Liver (tissue), 3 donors: ENCODE data around the gene CORO2B.

Source experiments
- ATF3 ChIP-seq: IDR thresholded peaks from 2 replicates; pipeline ENCODE4 v1.6.1; 2016; ENCODE audit warnings: antibody characterized with exemption
- CTCF ChIP-seq: fragments of 150-350 bp; IDR thresholded peaks from 2 replicates; pipeline ENCODE4 v1.5.1; 2017; ENCODE audit warnings: improper control_type of control experiment, low read depth, low read length; ENCODE audit not compliant: missing input control
- GABPA ChIP-seq, 2 donors: IDR thresholded peaks in 1 of 2; conservative IDR thresholded peaks in 1 of 2; 2 replicates each; pipeline ENCODE4 v1.6.1; 2016; ENCODE audit warnings: antibody characterized with exemption in 2 of 2, mild to moderate bottlenecking in 1 of 2, moderate library complexity in 1 of 2
- MAX ChIP-seq: IDR thresholded peaks from 2 replicates; pipeline ENCODE4 v1.6.1; 2016; ENCODE audit warnings: antibody characterized with exemption
- RAD21 ChIP-seq, 2 donors: IDR thresholded peaks; 2 replicates each; pipeline ENCODE4 v1.6.1; 2016; ENCODE audit warnings: antibody characterized with exemption in 2 of 2, mild to moderate bottlenecking in 2 of 2
- REST ChIP-seq: IDR thresholded peaks from 2 replicates; pipeline ENCODE4 v1.6.1; 2016; ENCODE audit warnings: antibody characterized with exemption, mild to moderate bottlenecking
- SP1 ChIP-seq: IDR thresholded peaks from 2 replicates; pipeline ENCODE4 v1.6.1; 2018; ENCODE audit warnings: antibody characterized with exemption, mild to moderate bottlenecking
- TAF1 ChIP-seq: conservative IDR thresholded peaks from 2 replicates; pipeline ENCODE4 v1.6.1; 2016; ENCODE audit warnings: antibody characterized with exemption, mild to moderate bottlenecking
- YY1 ChIP-seq: IDR thresholded peaks from 2 replicates; pipeline ENCODE4 v1.6.1; 2016; ENCODE audit warnings: antibody characterized with exemption, mild to moderate bottlenecking
- ZBTB33 ChIP-seq: IDR thresholded peaks from 2 replicates; pipeline ENCODE4 v1.6.1; 2016; ENCODE audit warnings: antibody characterized with exemption
- donor health status: healthy.
- donor health status: healthy.

- TF ChIP-seq TAF1: no peak
- TF ChIP-seq CTCF: no peak
- TF ChIP-seq GABPA (IDR thresholded peaks at IDR 0.05 in 1 of 2, conservative IDR thresholded peaks at IDR 0.05 in 1 of 2): no peak
- TF ChIP-seq ZBTB33: no peak
- TF ChIP-seq YY1: no peak
- no peak for TF ChIP-seq MAX
- no peak for TF ChIP-seq SP1
- no peak for TF ChIP-seq REST
- no peak for TF ChIP-seq RAD21 (IDR thresholded peaks at IDR 0.05)
- no peak for TF ChIP-seq ATF3
These were observed 26.0 kb upstream of the CORO2B start for GRCh38 chr15:68552773-68553172.
